ENCODE measurements around the gene PRKACA.
"Not testable (repeated sequence)": the region's sequence is repeated elsewhere in the genome, so short reads cannot be mapped to it uniquely, and the experiment has no call there.

PRKACA gene

DNA sequence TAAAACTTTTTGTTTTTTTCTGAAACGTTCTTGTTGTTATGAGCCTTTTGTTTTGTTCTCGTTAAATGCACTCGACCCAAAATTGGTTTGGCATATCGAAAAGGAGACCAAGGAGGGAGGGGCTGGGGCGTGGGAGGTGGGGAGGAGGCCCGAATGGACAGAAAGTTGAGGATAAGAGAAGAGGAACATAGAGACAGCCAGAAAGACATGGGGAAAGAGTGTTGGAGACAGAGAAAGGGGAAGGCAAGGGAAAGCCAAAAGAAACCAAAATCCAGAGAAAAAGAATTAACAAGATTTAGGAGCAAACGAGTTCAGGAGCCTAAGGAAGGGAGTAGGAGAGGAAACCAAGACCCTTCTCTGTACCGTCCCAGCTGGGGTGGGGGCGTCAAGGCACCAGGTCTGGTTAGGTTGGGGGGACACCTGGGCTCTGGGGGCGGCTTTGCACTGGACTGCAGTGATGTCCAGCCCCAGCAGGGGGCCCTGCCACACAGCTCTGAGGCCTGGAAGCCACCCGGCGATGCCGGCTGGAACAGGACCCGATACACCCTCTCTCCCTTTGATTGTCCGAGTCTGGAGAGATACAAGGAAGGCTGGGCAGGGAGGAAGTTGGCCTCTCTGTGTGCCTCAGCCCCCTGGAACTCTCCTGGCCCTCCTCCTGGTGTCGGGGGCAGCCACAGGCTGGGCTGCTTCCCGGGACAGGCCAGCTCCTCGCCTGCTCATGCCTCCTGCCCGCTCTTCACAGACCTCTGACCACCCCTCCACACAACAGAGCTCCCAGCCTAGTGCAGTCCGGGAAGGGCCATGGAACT lies 30.4 kb upstream of the PRKACA start:
- TF ChIP-seq, protein P1, sequence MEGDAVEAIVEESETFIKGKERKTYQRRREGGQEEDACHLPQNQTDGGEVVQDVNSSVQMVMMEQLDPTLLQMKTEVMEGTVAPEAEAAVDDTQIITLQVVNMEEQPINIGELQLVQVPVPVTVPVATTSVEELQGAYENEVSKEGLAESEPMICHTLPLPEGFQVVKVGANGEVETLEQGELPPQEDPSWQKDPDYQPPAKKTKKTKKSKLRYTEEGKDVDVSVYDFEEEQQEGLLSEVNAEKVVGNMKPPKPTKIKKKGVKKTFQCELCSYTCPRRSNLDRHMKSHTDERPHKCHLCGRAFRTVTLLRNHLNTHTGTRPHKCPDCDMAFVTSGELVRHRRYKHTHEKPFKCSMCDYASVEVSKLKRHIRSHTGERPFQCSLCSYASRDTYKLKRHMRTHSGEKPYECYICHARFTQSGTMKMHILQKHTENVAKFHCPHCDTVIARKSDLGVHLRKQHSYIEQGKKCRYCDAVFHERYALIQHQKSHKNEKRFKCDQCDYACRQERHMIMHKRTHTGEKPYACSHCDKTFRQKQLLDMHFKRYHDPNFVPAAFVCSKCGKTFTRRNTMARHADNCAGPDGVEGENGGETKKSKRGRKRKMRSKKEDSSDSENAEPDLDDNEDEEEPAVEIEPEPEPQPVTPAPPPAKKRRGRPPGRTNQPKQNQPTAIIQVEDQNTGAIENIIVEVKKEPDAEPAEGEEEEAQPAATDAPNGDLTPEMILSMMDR (IDR thresholded peaks at IDR 0.05; ENCODE audit: insufficient read depth, low read depth, low read length, missing control alignments), result peak; percentile 78
- H3K4me3 ChIP-seq (ENCODE audit: low read length), result no peak overlapping the region
- peak; percentile 50 for DNase-seq (ENCODE audit: low read depth)

DNA sequence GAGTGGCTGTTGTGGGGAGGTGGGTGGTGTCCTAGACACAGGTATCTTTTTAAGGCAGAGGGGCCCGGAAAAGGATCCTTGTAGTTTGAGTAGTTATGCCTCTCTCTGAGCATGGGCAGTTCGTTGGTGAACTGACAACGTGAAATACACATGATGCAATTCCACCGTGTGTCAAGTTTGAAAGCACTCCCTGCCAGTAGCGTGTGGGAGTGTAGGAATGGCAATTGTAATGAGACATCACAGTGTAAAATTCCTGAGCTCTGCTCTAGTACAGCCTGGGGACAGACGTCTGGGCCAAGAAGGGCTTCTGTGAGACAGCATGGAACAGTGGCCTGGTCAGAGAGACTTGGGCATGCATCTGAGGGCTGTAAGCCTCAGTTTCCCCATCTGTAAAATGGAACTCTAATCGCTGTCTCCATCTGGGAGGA lies 29.2 kb upstream of the PRKACA start:
- DNase-seq (ENCODE audit: low read depth), result peak; percentile 85
- no peak overlapping the region for H3K4me3 ChIP-seq (ENCODE audit: low read length)

DNA sequence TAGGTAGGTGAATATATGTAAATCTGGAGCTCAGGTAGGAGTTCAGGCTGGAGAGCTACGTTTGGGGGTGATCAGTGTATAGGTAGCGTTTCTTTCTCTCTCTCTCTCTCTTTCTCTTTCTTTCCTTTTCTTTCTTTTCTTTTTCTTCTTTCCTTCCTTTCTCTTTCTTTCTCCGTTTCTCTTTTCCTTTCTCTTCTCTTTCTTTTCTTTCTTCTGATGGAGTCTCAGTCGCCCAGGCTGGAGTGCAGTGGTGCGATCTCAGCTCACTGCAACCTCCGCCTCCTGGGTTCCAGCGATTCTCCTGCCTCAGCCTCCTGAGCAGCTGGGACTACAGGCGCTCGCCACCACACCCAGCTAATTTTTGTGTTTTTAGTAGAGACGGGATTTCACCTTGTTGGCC lies 28.6 kb upstream of the PRKACA start:
- H3K4me3 ChIP-seq (ENCODE audit: low read length); DNase-seq (ENCODE audit: low read depth): not testable (repeated sequence)

More for the DNA sequence above, 29.2 kb upstream of the PRKACA start:
- TF ChIP-seq, protein P1 (IDR thresholded peaks at IDR 0.05; ENCODE audit: insufficient read depth, low read depth, low read length, missing control alignments), result no peak

DNA sequence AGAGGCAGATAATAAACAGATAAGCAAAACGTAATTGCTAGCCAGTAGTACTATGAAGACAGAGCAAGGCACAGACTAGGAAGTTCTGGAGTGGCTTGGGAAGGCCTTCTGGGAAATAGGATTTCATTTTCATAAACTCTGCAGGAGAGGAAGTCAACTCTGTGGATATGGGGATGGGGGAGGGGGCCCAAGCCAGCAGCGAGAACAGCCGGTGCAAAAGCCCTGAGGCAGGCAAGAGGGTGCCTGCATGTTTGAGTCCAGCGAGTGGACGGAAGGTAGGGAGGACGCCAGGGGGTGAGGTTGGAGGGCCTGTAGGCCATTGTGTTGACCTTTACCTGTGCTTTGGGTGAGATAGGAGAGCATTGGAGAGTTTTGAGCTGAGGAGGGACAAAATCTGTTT lies 27.8 kb upstream of the PRKACA start:
- DNase-seq (ENCODE audit: low read depth), result no peak
- TF ChIP-seq, protein P1 (IDR thresholded peaks at IDR 0.05; ENCODE audit: insufficient read depth, low read depth, low read length, missing control alignments), result no peak
- H3K4me3 ChIP-seq (ENCODE audit: low read length), result no peak overlapping the region

DNA sequence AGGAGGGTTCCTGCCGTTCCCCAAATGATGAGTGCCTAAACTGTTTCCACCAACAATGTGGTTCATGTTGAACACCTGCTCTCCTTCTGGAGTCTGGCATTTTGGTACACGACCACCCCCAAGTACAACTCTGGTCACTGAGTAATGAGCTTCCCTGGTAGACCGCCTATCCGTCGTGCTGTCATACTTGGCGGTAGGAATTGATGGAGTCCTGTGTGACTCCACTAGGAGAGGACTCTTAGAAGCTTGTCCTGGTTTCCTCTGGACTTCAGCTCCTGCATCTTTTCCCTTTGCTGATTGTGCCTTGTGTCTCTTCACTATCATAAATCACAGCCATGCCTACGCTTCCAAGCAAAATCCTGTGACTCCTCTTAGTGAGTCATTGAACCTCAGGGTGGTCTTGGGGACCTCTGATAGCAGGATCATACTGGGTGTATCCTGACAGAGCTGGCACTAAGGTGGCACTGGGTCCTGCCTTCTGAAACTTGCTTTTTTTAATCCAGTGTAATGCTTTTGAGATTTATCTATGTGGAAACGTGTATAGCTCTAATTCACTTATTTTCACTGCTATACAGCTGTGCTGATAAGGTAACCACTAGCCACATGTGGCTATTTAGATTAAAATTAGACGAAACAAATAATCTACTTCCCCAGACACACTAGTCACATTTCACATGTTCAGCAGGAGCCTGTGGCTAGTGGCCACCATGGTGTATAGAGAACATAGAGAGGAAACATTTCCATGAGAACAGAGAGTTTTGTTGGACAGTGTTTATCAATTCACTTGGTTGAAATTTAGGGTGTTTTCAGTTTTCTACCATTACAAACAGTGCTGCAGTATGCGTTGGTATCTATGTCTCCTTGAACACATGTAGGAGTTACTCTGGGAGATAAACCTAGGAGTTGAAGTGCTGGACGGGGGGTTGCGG lies 25.0 kb upstream of the PRKACA start:
- DNase-seq (ENCODE audit: low read depth), result no peak
- TF ChIP-seq, protein P1 (IDR thresholded peaks at IDR 0.05; ENCODE audit: insufficient read depth, low read depth, low read length, missing control alignments), result no peak
- H3K4me3 ChIP-seq (ENCODE audit: low read length), result no peak overlapping the region

DNA sequence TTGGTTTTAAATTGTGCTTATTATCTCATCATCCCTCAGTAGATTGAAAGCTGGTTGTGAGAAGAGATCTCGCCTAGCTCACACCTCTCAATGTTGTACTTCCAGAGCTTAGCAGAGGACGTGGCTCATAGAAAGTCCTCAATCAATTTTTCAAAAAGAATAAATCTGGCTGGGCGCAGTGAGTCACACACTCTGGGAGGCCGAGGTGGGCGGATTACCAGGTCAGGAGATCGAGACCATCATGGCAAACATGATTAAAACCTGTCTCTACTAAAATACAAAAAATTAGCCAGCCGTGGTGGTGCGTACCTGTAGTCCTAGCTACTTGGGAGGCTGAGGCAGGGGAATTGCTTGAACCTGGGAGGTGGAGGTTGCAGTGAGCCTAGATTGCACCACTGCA lies 23.5 kb upstream of the PRKACA start:
- no peak overlapping the region for H3K4me3 ChIP-seq (ENCODE audit: low read length)
- DNase-seq (ENCODE audit: low read depth), result no peak
- TF ChIP-seq, protein P1 (IDR thresholded peaks at IDR 0.05; ENCODE audit: insufficient read depth, low read depth, low read length, missing control alignments), result no peak

DNA sequence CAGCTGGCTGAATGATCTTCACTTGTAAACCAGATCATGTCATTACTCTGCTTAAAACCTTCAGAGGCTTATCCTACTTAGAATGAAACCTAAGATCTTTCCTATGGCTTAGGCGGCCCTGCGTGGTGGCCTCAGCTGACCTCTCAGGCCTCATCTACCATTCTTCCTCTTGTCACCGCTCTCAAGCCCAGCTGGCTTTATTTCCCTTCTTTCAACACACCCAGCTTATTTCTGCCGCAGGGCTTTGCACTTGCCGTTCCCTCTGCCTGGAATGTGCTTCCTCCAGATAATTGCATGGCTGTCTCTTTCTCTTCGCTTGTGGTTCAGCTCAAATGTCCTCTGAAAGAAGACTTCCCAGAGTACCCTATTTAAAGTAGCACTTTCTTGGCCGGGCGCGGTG lies 22.4 kb upstream of the PRKACA start:
- H3K4me3 ChIP-seq (ENCODE audit: low read length), result no peak overlapping the region
- TF ChIP-seq, protein P1 (IDR thresholded peaks at IDR 0.05; ENCODE audit: insufficient read depth, low read depth, low read length, missing control alignments), result no peak

More for the DNA sequence above, 22.4 kb upstream of the PRKACA start:
- no peak for DNase-seq (ENCODE audit: low read depth)

Measured in epithelial cell of esophagus (primary cell).